ENCODE results near the gene PSENEN. TPM values are rescaled to one million over a fixed set of nuclear protein-coding genes. Genes with fewer than 3 reads are reported as not detected.

Gene PSENEN
- polyA plus RNA-seq, 2 of the 4 experiments (the other 2 are of a cell fraction): 111 to 191 TPM

- WGBS (ENCODE audit: missing lambda C conversion rate): 77% methylated on average over 19 of the region's 19 CpGs
- Histone ChIP-seq H3K4me3 (no peak overlapping the region), H3K27ac (no peak overlapping the region), H3K4me2 (no peak overlapping the region), H3K4me1 (peaks cover 31% of the 10 kb centered on the region), H3K9me3 (no peaks in the 10 kb centered on the region)
- FAIRE-seq (no peak), DNase-seq (ENCODE audit: low read depth in 1 of 2, low spot score in 1 of 2) (no peak), ATAC-seq (no peak)
- ChIA-PET POLR2A (no interaction called here), CTCF (interaction anchor here (0.8 to 3.3 kb wide), 10 partner anchors 11 to 155 kb away, joined by 4 to 23 read pairs (median 5); partner anchors contain the start of gene HSPB6)
- TF ChIP-seq PHF8 (IDR thresholded peaks at IDR 0.05; ENCODE audit: borderline replicate concordance, low read depth) (no peak), HEYL (CRISPR knock-in tag; IDR thresholded peaks at IDR 0.05) (no peak), NR3C1 (IDR thresholded peaks at IDR 0.05) (no peak)
Measured at GRCh38 chr19:35777086-35777841, 31.8 kb downstream of the PSENEN start.

GRCh38 chr19:35777961-35778360 lies 32.5 kb downstream of the PSENEN start:
- FAIRE-seq: no peak
- Histone ChIP-seq H3K27ac (no peak overlapping the region), H3K4me2 (no peak overlapping the region), H3K9me3 (no peaks in the 10 kb centered on the region), H3K4me3 (no peak overlapping the region), H3K4me1 (peaks cover 28% of the 10 kb centered on the region)
- TF ChIP-seq TFCP2L1 (CRISPR knock-in tag; IDR thresholded peaks at IDR 0.05): no peak
- TF ChIP-seq, protein P1, sequence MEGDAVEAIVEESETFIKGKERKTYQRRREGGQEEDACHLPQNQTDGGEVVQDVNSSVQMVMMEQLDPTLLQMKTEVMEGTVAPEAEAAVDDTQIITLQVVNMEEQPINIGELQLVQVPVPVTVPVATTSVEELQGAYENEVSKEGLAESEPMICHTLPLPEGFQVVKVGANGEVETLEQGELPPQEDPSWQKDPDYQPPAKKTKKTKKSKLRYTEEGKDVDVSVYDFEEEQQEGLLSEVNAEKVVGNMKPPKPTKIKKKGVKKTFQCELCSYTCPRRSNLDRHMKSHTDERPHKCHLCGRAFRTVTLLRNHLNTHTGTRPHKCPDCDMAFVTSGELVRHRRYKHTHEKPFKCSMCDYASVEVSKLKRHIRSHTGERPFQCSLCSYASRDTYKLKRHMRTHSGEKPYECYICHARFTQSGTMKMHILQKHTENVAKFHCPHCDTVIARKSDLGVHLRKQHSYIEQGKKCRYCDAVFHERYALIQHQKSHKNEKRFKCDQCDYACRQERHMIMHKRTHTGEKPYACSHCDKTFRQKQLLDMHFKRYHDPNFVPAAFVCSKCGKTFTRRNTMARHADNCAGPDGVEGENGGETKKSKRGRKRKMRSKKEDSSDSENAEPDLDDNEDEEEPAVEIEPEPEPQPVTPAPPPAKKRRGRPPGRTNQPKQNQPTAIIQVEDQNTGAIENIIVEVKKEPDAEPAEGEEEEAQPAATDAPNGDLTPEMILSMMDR (IDR thresholded peaks at IDR 0.05): no peak
- 92% methylated on average over 7 of the region's 7 CpGs for WGBS (ENCODE audit: missing lambda C conversion rate)
- POLR2A ChIA-PET: no interaction called here
- ATAC-seq: no peak
- CTCF ChIA-PET: interaction anchor here (0.8 to 3.3 kb wide), 6 partner anchors 10 to 155 kb away, joined by 3 to 23 read pairs (median 4); no protein-coding TSS in a partner anchor
- DNase-seq (ENCODE audit: low read depth in 1 of 2, low spot score in 1 of 2): no peak

- DNase-seq (ENCODE audit: low read depth in 1 of 2, low spot score in 1 of 2): no peak
- CTCF ChIA-PET: interaction anchor here (1.3 to 3.3 kb wide), 3 partner anchors 9 to 152 kb away, joined by 3 to 23 read pairs (median 3); no protein-coding TSS in a partner anchor
- Histone ChIP-seq H3K9me3 (no peaks in the 10 kb centered on the region), H3K4me3 (no peak overlapping the region), H3K27ac (no peak overlapping the region), H3K4me2 (no peak overlapping the region), H3K4me1 (peaks cover 18% of the 10 kb centered on the region)
- POLR2A ChIA-PET: no interaction called here
- no peak for FAIRE-seq
- whole genome bisulfite sequencing (ENCODE audit: missing lambda C conversion rate): 69% methylated on average over 8 of the region's 8 CpGs
- no peak for TF ChIP-seq NPAS2 (CRISPR knock-in tag; IDR thresholded peaks at IDR 0.05; ENCODE audit: borderline replicate concordance)
- TF ChIP-seq POLR2A (IDR thresholded peaks at IDR 0.05; ENCODE audit: low read length): no peak
- TF ChIP-seq, protein P1 (IDR thresholded peaks at IDR 0.05): no peak
- no peak for TF ChIP-seq BHLHE40 (IDR thresholded peaks at IDR 0.05; ENCODE audit: low read depth, low read length)
- TF ChIP-seq, protein P2, sequence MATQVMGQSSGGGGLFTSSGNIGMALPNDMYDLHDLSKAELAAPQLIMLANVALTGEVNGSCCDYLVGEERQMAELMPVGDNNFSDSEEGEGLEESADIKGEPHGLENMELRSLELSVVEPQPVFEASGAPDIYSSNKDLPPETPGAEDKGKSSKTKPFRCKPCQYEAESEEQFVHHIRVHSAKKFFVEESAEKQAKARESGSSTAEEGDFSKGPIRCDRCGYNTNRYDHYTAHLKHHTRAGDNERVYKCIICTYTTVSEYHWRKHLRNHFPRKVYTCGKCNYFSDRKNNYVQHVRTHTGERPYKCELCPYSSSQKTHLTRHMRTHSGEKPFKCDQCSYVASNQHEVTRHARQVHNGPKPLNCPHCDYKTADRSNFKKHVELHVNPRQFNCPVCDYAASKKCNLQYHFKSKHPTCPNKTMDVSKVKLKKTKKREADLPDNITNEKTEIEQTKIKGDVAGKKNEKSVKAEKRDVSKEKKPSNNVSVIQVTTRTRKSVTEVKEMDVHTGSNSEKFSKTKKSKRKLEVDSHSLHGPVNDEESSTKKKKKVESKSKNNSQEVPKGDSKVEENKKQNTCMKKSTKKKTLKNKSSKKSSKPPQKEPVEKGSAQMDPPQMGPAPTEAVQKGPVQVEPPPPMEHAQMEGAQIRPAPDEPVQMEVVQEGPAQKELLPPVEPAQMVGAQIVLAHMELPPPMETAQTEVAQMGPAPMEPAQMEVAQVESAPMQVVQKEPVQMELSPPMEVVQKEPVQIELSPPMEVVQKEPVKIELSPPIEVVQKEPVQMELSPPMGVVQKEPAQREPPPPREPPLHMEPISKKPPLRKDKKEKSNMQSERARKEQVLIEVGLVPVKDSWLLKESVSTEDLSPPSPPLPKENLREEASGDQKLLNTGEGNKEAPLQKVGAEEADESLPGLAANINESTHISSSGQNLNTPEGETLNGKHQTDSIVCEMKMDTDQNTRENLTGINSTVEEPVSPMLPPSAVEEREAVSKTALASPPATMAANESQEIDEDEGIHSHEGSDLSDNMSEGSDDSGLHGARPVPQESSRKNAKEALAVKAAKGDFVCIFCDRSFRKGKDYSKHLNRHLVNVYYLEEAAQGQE (IDR thresholded peaks at IDR 0.05): no peak
- TF ChIP-seq PHF8 (IDR thresholded peaks at IDR 0.05; ENCODE audit: borderline replicate concordance, low read depth): no peak
- no peak for TF ChIP-seq RFX5 (IDR thresholded peaks at IDR 0.05)
- no peak for TF ChIP-seq BCL3 (IDR thresholded peaks at IDR 0.05)
- no peak for TF ChIP-seq RNF2 (IDR thresholded peaks at IDR 0.05; ENCODE audit: borderline replicate concordance, low read depth)
- no peak for TF ChIP-seq TP53 (CRISPR knock-in tag; IDR thresholded peaks at IDR 0.05)
- no peak for TF ChIP-seq GATA3 (IDR thresholded peaks at IDR 0.05; ENCODE audit: borderline replicate concordance)
- TF ChIP-seq ZSCAN20 (CRISPR knock-in tag; IDR thresholded peaks at IDR 0.05): no peak
- TF ChIP-seq EHF (CRISPR knock-in tag; IDR thresholded peaks at IDR 0.05): no peak
- TF ChIP-seq KDM5A (IDR thresholded peaks at IDR 0.05): no peak
- no peak for ATAC-seq
Measured at GRCh38 chr19:35779033-35779432, 33.6 kb downstream of the PSENEN start.

Measured in A549 (cell line).